Measurements from ENCODE around the gene B4GALNT1.
A peak's percentile ranks its signal among the peaks of the same experiment; 100 is the strongest.

Gene B4GALNT1

DNA sequence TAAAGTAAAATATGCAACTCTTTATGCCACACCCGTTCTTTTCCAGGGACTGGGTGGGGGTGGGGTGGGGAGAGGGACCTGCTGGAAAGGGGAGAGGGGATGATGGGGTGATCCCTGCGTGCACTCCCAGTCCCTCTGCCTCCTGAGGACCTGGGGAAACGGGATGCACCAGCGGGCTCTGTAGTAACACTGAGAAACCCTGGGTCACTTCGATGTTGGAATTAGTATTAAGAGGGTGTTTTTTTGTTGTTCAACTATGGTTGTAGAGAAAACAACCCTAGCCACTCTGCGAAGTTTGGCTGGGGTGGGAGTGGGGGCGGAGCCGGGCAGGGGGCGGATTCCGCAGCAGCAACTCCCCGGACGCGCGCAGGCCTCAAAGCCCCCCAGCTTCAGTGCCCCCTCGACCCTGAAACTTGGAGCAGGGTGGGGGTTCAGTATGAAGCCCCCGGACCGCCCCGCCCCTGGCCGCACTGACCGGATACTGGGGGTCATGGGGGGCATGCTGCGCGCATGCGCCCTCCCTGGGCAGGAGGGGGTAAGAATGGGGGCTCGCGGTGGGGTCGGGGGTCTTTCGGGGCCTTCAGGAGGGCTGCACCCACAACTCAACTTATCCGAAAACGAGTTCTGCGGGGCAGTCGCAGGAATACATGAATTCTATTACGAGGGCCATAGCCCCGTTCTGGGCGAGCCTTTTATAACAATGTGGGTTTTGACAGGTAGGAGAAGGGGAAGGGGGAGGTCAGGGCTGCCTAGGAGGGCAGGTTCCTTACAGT, 23.0 kb downstream of the B4GALNT1 start:
- no peak for DNase-seq

DNA sequence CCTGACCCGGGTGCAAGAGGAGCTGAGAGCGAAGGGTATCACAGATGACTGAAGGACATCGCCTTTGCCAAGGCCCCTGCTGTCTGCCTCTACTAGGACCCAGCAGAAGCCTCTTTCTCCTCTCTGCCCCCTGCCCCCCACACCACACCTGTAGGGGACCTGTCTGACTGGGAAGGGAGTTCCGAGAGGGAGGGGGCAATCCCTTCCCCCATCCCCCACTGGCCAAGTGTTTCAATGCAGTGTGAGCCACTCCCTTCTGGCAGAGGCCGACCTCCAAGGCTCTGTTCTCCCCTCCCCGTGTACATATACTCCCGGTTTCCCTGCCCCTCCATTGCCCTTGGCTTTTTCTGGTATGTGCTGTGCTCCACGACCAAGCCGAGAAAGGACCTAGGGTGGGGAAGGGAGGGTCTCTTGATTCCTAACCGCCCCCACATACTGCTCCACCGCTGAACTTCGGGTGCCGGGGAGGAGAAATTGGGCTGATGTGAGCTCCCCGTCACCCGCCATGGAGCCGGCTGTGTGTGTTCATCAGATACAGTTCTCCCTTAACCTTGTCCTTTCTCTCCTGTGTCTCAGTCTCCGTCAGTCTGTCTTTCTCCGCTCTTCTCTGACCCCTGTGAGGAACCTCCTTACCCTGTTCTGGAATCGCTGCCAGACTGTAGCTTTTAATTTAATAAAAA, 23.8 kb downstream of the B4GALNT1 start:
- DNase-seq: no peak

DNA sequence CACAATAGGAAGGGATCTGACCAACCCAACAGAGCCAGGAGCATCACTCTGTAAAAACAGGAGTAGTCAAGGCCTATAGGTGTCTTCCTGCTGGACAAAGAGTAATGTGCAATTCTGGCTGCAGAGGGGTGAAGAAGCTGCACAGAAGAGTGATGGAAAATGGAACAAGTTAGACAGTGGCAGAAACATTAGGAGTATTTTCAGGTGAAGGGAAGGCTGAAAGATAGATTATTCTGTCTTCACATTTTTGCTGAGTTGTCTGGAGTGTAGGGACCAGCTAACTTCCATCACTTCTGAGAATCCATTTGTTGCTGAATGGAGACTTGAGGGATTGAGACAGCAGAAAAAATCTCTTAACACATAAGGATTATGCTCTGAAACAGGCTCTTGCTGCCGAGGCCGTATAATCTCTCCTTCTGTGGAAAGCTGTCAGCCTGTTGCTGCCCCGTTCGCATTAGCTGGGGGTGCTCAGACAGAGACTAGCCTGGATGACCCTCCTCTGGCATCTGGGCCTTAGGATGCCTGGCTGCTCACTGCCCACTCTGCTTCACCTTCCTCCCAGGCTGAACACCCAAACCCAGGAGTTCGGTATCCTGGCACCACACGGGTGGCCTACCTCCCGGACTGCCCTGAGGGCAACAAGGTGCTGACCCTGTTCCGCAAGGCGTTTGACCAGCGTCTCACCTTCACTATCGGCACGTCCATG, 24.9 kb downstream of the B4GALNT1 start:
- DNase-seq: no peak

DNA sequence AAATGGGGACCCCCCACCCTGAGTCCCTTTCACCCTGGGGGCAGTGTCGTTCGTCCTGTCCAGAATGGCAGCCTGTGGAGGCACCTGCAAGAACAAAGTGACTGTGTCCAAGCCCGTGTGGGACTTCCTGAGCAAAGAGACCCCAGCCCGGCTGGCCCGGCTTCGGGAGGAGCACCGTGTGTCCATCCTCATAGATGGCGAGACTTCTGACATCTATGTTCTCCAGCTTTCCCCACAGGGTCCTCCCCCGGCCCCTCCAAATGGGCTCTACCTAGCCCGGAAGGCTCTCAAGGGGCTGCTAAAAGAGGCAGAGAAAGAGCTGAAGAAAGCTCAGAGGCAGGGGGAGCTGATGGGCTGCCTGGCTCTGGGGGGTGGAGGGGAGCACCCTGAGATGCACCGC, 26.2 kb downstream of the B4GALNT1 start:
- DNase-seq: no peak

DNA sequence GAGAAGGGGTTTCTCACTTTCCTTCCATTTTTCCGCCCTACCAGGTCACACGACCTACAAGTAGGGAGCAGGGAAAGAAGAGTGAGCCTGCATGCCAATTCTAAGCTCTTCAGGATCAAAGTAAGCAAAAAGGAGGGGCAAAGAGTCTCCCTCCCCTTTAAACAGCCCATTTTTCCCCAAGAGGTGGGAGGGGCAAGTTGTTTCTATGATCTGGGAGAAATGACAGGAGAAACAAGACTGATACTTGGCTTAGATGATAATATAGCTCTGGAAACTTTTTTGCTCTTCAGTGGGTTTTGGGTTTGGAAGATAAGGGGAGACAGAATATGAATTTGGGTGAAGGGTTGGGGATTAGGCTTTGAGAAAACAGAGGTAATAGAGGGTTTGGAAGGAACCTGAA, 26.6 kb downstream of the B4GALNT1 start:
- no peak for DNase-seq

DNA sequence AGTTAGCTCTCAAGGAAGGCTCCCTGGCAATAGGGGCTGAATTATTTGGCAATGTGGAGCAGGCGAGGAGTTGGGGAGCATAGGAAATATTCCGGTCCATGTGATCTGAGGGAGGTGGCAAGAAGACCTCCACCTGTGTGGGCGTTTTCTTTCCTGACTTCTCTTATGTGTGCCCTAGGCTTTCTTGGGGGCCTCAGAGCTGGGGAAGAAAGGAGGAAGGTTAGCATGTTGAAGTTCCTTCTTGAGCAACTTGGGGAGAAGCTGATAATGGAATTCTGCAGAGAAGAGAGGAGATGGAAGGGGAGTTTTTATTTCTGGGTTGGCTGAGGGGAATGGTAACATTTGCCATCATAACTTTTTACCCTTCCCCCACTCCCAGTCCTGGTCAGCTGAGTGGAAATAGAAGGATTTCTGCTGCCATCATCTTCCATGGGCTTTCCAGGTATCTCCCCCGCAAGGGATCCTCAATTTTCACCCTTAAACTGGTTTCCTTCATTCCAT, 27.1 kb downstream of the B4GALNT1 start:
- DNase-seq: no peak

DNA sequence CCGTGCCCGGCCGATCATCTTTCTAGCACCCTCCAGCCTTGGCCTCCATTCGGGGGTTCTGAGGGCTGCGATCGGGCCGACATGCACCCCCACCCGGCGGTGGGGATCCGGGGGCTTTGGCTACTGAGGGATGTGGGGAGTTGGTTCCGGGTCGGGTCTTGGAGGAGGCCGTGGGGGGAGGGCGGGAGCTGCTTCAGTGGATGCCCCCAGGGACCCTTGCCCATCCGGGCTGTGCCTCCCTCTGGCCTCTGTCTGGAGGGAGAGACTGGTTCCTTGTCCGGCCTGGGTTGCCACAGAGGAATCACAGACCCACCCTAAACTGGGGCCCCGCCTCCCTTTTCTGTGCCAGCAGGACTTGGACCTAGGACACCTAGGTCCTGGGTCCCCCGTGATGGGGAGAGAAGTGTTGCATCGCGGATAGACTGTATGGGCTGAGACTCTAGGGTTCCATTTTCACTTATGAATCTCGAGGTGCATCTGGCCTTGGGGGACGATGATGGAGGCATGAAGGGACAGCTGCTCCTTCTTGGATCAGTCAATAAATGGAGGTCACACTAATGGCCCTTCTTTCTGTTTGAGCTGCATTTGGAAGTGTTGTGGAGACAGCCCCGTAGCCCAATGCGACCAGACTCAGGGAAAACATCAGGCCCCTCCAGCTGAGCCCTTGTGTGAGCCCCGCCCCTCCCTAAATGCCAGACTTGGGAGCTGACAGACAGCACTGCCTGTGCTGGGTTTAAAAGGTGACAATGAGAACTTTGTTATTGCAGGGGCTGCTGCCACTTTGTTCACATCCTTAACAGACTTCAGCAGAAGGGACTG, 27.8 kb downstream of the B4GALNT1 start:
- peak in 5 of 56 donors; percentile 23 to 54 (median 39) for DNase-seq

DNA sequence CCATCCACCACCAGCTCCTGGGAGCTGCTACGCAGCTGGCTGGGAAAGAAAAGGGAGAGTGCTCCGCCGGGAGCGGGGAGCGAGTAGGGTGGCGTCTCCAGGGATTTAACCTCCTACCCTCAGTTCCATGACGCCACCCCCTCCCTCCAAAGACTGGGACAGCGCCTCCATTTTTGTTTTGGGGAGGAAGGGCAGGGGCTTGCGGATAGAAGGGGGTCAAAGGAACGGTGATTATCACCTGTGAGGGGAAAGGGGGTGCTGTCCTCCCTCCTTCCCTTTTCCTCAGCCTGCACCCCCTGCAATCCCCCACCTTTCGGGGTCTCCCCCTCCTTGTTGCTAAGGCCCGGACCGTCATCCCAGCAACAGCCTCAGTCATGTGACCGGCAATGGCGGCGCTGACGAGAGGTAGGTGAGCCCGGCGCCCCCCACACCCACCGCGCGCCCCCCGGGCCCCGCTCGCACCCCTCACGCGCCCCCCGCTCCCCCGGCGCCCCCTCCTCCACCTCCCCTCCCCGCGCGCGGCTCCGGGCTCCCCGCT, 28.5 kb downstream of the B4GALNT1 start, which contains the start of gene DTX3:
DTX3 (plus strand) TSS at position 371 of the 538 bp plus-strand sequence. CDS start 1,694 bp downstream, outside the sequence.
- peak in 51 of 56 donors; percentile 15 to 78 (median 54) for DNase-seq

DNA sequence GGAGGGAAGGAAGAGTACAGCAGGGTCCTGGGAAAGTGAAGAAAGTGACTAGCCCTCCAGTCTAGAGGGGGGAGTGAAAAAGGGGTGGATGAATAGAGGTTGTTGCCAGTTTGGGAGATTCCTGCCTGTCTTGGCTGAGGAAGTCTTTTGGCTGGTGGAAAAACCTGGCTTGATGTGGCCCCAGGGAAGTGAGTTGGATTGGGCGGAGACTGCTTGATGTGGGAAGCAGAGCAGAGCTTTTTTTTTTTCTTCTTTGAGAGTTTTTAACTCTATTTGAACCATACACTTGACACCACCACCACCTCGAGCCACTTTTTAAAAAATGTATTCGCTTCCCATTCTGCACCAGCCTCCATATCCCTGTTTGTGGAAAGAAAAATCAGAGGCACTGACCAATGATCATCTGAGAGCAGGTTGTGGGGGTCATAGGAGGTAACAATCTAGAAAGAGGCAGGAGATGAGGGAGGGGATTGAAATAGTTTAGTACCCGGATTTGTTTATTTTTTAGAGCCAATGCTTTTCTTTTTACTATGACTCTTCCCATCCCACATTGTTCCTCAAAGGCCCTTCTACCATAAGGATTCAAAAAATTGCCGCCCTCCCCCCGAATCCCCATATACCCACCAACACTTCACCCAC, 29.1 kb downstream of the B4GALNT1 start:
- peak in 32 of 56 donors; percentile 8 to 72 (median 30) for DNase-seq

DNA sequence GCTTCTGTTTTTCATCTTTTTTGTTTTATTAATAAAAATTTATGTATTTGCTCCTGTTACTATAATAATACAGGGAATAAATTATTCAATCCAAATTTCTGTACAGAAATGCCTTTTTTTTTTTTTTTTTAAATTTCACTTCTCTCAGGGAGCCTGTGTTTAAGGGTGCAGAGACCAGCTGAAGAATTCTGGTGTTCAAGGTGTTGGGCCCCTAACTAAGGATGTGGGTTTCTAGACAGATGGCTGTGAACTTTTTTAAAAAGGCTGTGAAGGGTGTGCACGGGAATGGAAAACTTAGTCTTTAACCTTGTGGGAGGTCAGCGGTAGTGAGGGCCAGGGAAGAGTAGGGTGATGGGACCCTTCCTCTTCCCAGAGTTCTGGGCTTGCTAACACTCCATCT, 29.7 kb downstream of the B4GALNT1 start:
- no peak for DNase-seq

DNA sequence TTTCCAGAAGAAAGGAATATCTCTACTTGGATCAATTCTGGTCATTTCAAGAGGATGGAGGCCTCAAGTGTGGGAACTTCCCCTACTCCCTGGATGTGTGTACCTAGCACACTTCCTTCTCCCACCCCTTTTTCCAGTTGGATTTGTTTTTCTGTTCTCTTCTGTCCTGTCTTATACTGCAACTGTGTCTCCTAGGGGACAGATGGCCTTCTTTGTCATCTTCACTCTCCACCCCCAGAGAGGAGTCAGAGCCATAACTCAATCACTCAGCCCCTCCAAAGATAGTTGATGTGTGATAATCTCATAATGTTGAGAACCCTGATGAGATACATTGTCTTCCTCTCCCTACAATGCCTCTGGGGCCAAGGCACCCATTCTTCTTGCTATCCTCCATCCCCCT, 30.5 kb downstream of the B4GALNT1 start:
- no peak for DNase-seq

DNA sequence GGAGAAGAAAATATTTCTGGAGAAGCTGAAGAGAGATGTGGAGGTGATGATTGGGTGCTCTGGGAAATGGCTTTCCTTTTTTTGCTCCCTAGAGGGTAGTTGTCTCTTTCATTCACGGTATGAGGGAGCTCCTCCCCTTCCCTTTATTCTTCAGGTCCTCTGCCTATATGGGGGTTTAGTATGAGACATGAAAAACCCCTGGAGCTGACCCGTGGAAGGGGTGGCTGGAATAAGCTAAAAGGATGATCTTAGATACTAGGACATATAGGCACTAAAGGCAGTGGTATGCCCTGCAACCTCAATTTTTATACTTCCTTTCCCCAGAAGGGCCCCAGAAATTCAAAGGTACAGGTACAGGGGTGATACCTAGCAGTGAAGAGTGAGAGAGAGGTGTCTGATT, 32.6 kb downstream of the B4GALNT1 start:
- no peak for DNase-seq

DNA sequence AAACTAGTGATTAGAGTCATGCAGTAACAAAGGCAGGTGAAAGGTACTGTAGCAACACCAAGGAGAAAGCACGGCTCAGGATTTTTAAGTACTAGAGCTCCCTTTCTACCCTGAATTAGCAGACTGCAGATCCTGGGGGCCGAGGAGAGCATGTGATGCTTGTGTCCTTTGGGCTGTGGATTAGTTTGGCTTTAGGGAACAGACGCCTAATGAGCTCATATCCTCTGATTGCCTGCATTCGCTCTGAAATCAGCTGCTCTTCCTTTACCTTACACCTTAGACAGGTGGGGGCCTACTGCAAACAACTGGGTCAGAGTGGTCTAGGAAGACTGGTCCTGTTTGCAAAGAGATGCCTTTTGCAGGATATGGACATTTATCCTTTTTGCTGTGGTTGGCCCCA, 39.8 kb downstream of the B4GALNT1 start:
- peak in 1 of 56 donors; percentile 24 for DNase-seq

DNA sequence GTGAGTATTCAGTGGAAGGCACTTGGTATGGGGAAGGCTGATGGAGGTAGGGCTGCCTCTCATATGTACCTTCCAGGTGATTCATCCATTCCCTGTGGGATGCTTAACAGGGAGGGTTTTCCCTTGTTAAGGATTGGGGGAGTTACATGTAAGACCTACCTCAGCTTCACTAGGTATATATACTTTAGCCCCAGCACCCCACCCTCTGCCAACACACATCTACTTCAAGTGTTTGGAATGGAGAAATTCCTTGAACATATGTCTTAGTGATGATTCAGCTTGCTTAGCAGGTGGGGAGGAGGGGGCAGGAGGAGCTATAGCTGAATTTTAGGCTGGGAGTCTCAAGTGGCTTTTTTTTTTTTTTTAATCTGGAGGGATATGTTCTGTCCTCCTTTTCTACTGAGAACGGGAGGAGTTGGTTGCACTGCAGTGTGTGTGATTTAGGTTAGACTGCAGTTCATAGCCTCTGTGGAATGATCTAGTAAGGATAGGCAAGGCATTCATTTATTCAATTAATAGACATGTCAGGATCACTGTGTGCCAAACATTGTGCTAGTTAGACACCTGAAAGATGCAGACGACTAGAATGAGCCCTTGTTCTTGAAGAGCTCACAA, 40.3 kb downstream of the B4GALNT1 start:
- DNase-seq: peak in 4 of 56 donors; percentile 9 to 36 (median 18)

DNA sequence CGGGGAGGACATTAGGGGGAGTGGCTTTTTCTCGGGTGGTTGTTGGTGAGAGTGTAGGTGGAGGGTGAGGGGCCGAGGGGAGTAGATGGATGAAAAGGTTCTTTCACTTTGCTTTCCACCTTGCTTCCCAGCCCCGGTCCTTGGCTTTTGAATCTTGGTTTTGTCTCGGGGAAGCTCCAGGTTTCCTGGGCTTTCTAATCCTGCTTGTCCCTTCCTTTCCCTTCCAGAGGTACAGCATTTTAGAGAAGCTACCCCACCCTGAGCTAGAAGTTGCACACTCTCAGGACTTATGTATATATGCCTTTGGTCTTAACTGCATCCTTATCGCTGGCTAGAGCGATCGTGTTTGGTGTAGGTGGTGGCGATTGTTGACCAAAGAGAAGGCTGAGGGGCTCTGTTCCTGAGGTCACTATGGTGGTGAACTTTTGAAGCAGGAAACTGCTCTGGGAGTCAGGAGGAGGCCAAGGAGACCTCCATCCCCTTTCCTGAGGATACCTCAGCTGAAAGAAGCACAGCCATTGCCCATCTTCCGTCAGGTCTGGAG, 41.1 kb downstream of the B4GALNT1 start:
- peak in 1 of 56 donors; percentile 8 for DNase-seq

DNA sequence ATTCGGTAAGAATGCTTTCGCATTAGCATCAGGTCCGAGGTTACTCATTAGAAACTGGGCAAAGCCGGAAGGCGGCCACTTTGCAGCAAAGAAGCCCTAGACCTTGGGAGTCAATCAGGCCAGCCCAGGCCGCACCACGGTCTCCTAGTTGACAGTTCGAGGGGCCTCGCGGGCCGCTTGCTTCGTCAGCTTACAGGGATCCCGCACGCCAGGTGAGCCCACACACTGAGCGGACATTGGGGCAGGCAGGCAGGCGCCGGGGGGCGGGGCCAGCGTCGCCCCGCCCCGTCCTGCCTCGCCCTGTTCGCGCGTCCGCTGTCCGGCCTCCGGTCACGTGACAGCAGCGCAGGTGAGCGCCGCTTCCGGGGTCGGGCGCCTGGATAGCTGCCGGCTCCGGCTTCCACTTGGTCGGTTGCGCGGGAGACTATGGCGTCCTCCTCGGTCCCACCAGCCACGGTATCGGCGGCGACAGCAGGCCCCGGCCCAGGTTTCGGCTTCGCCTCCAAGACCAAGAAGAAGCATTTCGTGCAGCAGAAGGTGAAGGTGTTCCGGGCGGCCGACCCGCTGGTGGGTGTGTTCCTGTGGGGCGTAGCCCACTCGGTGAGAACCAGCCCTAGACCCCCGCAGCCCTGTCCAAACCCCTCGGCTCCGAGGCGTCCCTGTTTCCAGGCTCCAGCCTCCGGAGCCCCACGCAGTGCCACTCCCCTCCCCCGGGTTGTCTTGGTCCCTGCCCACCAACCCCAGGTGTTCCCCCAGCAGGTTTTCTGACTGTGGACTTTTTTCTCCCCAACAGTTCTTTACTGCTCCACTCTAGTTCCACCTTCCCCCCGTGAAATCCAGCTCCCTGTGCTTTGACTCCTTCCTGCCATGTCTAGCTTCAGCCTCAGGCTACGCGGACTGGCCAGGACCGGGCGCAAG, 41.9 kb downstream of the B4GALNT1 start, which contains the start of gene PIP4K2C:
PIP4K2C (plus strand) TSS at position 329 of the 918 bp plus-strand sequence; CDS start at position 427, 98 bp downstream.
- peak in 55 of 56 donors; percentile 22 to 85 (median 63) for DNase-seq

DNA sequence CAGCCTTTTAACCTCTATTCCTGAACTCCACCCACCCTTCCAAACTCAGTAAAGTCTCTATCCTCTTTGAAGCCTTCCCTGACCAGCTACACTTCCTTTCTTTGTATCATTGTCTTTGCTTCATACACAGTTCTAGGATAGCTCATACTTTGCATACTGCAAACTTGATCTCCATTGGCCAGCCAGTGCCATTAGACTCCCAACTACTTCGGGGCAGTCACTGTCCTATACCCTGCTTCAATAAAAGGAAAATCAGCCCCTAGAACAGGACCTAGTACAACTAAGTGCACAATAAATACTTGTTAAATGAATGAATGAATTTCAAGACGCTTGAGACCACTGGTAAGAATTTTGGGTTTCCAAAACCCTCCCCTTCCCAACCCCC, 42.5 kb downstream of the B4GALNT1 start:
- DNase-seq: no peak

Data from amygdala (tissue), 56 donors.